Astrocyte (in vitro differentiated cells and primary cell): ENCODE results near the gene SEC23A. TPM values are rescaled to one million over a fixed set of nuclear protein-coding genes. Genes with fewer than 3 reads are reported as not detected.

Experiments
- DNase-seq: peaks from one replicate; pipeline ENCODE4 v3.0.0-alpha.2; 2010; ENCODE audit warnings: low read depth
- FAIRE-seq: peaks from 2 replicates; lab custom pipeline; 2011; peaks lifted over from hg19 to GRCh38; lab: Jason Lieb, UNC
- H2AFZ ChIP-seq: 2 replicates; pipeline ENCODE4 v1.6.0; 2012; ENCODE audit warnings: low read depth, low read length, inconsistent platforms
- H3K27ac ChIP-seq: 2 replicates; pipeline ENCODE4 v1.5.1; 2011; ENCODE audit warnings: low read depth, low read length, inconsistent platforms
- H3K27me3 ChIP-seq: 2 replicates; pipeline ENCODE4 v1.6.0; 2011; ENCODE audit warnings: low read length, inconsistent platforms; ENCODE audit not compliant: insufficient read depth
- H3K36me3 ChIP-seq: 2 replicates; pipeline ENCODE4 v1.5.1; 2011; ENCODE audit warnings: low read length, inconsistent platforms; ENCODE audit not compliant: insufficient read depth
- H3K4me1 ChIP-seq: 2 replicates; pipeline ENCODE4 v1.5.1; 2011; ENCODE audit warnings: low read length, inconsistent platforms; ENCODE audit not compliant: insufficient read depth
- H3K4me2 ChIP-seq: 2 replicates; pipeline ENCODE4 v1.6.0; 2012; ENCODE audit warnings: low read length, inconsistent platforms
- H3K4me3 ChIP-seq: 2 replicates; pipeline ENCODE4 v1.5.1; 2011; ENCODE audit warnings: low read depth, mild to moderate bottlenecking, low read length, inconsistent platforms; ENCODE audit not compliant: insufficient read depth
- H3K79me2 ChIP-seq: 2 replicates; pipeline ENCODE4 v1.6.0; 2012; ENCODE audit warnings: mild to moderate bottlenecking, low read length, inconsistent platforms; ENCODE audit not compliant: insufficient read depth
- H3K9ac ChIP-seq: 2 replicates; pipeline ENCODE4 v1.6.0; 2012; ENCODE audit warnings: mild to moderate bottlenecking, low read length, inconsistent platforms
- H3K9me3 ChIP-seq: 2 replicates; pipeline ENCODE4 v1.5.1; 2012; ENCODE audit warnings: low read depth, mild to moderate bottlenecking, low read length, inconsistent platforms; ENCODE audit not compliant: insufficient read depth
- H4K20me1 ChIP-seq: 2 replicates; pipeline ENCODE4 v1.6.0; 2012; ENCODE audit warnings: low read length, inconsistent platforms; ENCODE audit not compliant: insufficient read depth
- H3K27ac Mint-ChIP-seq: one replicate; pipeline ENCODE4 v1.8.0; 2021; ENCODE audit warnings: mild to moderate bottlenecking, mixed read lengths; ENCODE audit not compliant: unreplicated experiment
- H3K27me3 Mint-ChIP-seq: one replicate; pipeline ENCODE4 v1.8.0; 2021; ENCODE audit warnings: low read depth, mixed read lengths; ENCODE audit not compliant: unreplicated experiment
- H3K36me3 Mint-ChIP-seq: one replicate; pipeline ENCODE4 v1.8.0; 2021; ENCODE audit warnings: low read depth, mixed read lengths; ENCODE audit not compliant: unreplicated experiment
- H3K4me1 Mint-ChIP-seq: one replicate; pipeline ENCODE4 v1.8.0; 2021; ENCODE audit warnings: low read depth, mixed read lengths; ENCODE audit not compliant: unreplicated experiment
- H3K4me3 Mint-ChIP-seq: one replicate; pipeline ENCODE4 v1.8.0; 2021; ENCODE audit warnings: mild to moderate bottlenecking, moderate library complexity, mixed read lengths; ENCODE audit not compliant: unreplicated experiment
- H3K9me3 Mint-ChIP-seq: one replicate; pipeline ENCODE4 v1.8.0; 2021; ENCODE audit warnings: mild to moderate bottlenecking, mixed read lengths; ENCODE audit not compliant: unreplicated experiment
- CTCF ChIP-seq: IDR thresholded peaks from 2 replicates; pipeline ENCODE4 v1.5.1; 2011; ENCODE audit warnings: low read depth, mild to moderate bottlenecking, inconsistent platforms, low read length, moderate library complexity; ENCODE audit not compliant: insufficient read depth
- EZH2 ChIP-seq: IDR thresholded peaks from 2 replicates; pipeline ENCODE4 v1.6.1; 2012; ENCODE audit warnings: mild to moderate bottlenecking, low read length, inconsistent platforms; ENCODE audit not compliant: insufficient read depth
- total RNA-seq: library from RNA; stranded (reverse); gene quantifications from 2 replicates; pipeline ENCODE4 v1.2.1, GENCODE V29; 2021

SEC23A gene
- total RNA-seq, 1 donor from 2014 or later, result 229 TPM

- H3K4me2 ChIP-seq, result no peak overlapping the region
- H3K9me3 ChIP-seq, result no peaks in the 10 kb centered on the region
- FAIRE-seq (no peak), DNase-seq (no peak)
- Mint-ChIP-seq H3K9me3 (no peaks in the 10 kb centered on the region), H3K36me3 (peaks cover 4% of the 10 kb centered on the region), H3K4me3 (no peak overlapping the region), H3K27ac (no peak overlapping the region), H3K4me1 (no peaks in the 10 kb centered on the region), H3K27me3 (no peaks in the 10 kb centered on the region)
- no peak overlapping the region for H3K9ac ChIP-seq
- peaks cover 14% of the 10 kb centered on the region for H3K36me3 ChIP-seq
- H3K27ac ChIP-seq, result no peak overlapping the region
- H2AFZ ChIP-seq, result no peak overlapping the region
- no peaks in the 10 kb centered on the region for H3K79me2 ChIP-seq
- TF ChIP-seq CTCF, result no peak
- TF ChIP-seq EZH2, result no peak
- no peak overlapping the region for H3K4me3 ChIP-seq
- no peaks in the 10 kb centered on the region for H3K27me3 ChIP-seq
- H4K20me1 ChIP-seq, result no peaks in the 10 kb centered on the region
- H3K4me1 ChIP-seq, result no peaks in the 10 kb centered on the region
Observed at GRCh38 chr14:39122330-39123138, 19.5 kb upstream of the SEC23A start.

DNA sequence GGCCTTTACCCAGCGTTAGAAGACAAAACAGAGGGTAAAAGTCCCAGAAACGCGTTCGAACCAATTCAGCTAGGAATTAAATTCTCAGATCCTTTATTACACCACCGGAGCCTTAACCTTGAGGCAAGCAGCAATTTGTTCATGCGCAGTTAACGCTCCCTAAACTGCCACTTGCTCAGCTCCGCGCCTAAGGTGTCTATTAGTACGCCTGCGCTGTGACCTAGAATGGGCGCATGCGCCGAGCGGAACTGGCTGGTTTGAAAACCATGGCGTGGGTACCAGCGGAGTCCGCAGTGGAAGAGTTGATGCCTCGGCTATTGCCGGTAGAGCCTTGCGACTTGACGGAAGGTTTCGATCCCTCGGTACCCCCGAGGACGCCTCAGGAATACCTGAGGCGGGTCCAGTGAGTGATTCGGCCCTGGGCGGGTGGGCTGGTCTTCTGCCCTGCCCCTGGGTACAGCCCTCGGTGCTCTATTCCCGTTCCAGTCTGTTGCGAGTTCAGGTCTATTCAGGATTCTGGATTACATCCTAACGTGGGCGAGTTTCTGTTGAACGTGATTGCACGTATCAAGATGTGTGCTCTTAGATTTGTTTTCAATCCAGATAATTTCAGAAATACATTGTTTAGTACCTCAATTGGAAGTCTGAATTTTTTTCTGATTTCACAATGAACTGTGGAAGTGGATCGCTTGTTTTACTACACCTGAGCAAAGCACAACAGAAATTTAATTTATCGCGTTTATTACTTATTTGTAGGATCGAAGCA is 11.2 kb upstream of the SEC23A start, which contains the start of gene GEMIN2:
GEMIN2 (plus strand) TSS at position 251 of the 766 bp plus-strand sequence; CDS start at position 267, 16 bp downstream.
- Mint-ChIP-seq H3K36me3 (no peaks in the 10 kb centered on the region), H3K4me3 (peak within 1 kb of the TSS; percentile 94), H3K9me3 (no peaks in the 10 kb centered on the region), H3K27me3 (no peaks in the 10 kb centered on the region), H3K4me1 (no peaks in the 10 kb centered on the region), H3K27ac (peak within 1 kb of the TSS; percentile 75)
- Histone ChIP-seq H3K4me2 (peak within 1 kb of the TSS; percentile 91), H3K79me2 (peaks cover 10% of the 10 kb centered on the region), H3K9ac (peak within 1 kb of the TSS; percentile 86), H4K20me1 (no peaks in the 10 kb centered on the region), H3K9me3 (no peaks in the 10 kb centered on the region), H3K27me3 (no peaks in the 10 kb centered on the region), H3K27ac (peak within 1 kb of the TSS; percentile 75), H3K4me1 (peaks cover 8% of the 10 kb centered on the region), H2AFZ (peak within 1 kb of the TSS; percentile 93), H3K36me3 (no peaks in the 10 kb centered on the region), H3K4me3 (peak within 1 kb of the TSS; percentile 92)
- FAIRE-seq, result peak; percentile 39
- DNase-seq, result peak; percentile 82
- TF ChIP-seq CTCF, result no peak
- no peak for TF ChIP-seq EZH2
